NCI-H2029 (cell line): ENCODE results near the gene RHOT2.
"Not testable (repeated sequence)": the region's sequence is repeated elsewhere in the genome, so short reads cannot be mapped to it uniquely, and the experiment has no call there.

Experiments used
- DNase-seq: peaks from one replicate; lab custom pipeline; 2025; lab: John Stamatoyannopoulos, UW

The RHOT2 gene

GRCh38 chr16:700684-701584 lies 33.0 kb downstream of the RHOT2 start:
- no peak for DNase-seq

DNA sequence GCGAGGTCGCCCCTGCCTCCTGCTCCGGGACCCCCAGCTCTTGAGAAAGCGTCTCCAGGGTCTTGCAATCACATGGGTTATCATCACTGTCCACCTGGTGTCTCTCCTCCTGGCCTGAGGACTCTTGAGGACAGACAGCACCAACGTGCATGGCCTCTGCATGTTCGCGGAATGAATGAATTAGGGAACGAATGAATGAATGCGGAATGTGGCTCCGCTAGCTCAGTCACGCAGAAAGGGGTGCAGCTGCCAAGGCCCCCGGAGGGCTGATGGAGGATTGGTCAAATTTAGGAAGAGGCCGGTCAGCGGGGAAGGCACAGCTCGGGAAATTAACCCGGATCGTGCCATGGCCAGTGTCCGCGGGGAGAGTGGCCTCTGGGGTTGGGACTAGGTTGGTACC lies 34.4 kb downstream of the RHOT2 start:
- DNase-seq = no peak

- no peak for DNase-seq
Measured at GRCh38 chr16:703406-703805, 35.5 kb downstream of the RHOT2 start.

- DNase-seq = no peak
Measured at GRCh38 chr16:704047-704446, 36.1 kb downstream of the RHOT2 start.

DNA sequence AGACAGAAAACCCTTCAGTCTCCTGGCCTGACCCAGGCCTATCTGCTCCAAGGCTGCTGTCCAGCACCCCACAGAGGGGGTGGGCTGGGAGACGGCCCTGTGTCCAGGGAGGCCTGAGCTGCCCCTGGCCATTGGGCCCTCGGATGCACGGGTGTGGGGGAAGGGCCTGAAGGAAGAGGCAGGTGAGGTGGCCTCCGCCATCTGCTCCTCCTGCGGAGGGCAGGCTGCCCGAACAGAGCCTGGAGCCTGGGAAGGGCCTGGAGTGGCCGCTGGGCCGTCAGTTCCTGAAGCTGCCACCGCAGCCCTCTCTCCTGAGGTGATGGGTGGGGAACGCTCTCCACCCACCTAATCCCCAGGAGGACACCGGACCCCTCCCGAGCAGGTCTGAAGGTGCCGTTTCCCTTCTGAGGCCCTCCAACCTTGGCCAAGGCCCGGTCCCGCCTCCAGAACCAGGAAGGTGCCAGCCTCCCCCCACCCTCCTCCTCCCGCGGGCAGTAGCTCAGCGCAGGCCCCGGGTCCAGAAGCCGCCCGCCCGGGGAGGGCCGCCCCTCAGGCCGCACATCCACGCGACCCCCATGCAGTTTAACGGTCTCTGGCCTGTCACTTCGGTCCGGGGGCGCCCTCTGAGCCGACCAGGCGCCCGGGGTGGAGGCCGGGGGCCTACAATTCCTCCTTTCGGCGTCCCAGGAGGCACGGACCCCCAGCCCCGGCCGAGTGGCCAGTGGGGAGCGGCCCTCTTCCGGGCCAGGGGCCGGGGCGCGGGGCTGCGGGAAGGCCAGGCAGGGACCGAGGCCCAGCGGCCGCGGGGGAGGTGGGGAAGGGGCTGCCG lies 36.8 kb downstream of the RHOT2 start:
- no peak for DNase-seq

GRCh38 chr16:705431-706188 lies 37.7 kb downstream of the RHOT2 start, which contains the start of gene FBXL16:
TSS of gene FBXL16 (minus strand) at chr16:705801. CDS start at chr16:697405, 8,396 bp downstream.
- no peak for DNase-seq

GRCh38 chr16:706189-707061 lies 38.5 kb downstream of the RHOT2 start:
- no peak for DNase-seq

- no peak for DNase-seq
Measured at GRCh38 chr16:707062-707538, 39.2 kb downstream of the RHOT2 start.

GRCh38 chr16:708019-708418 lies 40.1 kb downstream of the RHOT2 start:
- no peak for DNase-seq

GRCh38 chr16:708959-709358 lies 41.0 kb downstream of the RHOT2 start:
- no peak for DNase-seq

DNA sequence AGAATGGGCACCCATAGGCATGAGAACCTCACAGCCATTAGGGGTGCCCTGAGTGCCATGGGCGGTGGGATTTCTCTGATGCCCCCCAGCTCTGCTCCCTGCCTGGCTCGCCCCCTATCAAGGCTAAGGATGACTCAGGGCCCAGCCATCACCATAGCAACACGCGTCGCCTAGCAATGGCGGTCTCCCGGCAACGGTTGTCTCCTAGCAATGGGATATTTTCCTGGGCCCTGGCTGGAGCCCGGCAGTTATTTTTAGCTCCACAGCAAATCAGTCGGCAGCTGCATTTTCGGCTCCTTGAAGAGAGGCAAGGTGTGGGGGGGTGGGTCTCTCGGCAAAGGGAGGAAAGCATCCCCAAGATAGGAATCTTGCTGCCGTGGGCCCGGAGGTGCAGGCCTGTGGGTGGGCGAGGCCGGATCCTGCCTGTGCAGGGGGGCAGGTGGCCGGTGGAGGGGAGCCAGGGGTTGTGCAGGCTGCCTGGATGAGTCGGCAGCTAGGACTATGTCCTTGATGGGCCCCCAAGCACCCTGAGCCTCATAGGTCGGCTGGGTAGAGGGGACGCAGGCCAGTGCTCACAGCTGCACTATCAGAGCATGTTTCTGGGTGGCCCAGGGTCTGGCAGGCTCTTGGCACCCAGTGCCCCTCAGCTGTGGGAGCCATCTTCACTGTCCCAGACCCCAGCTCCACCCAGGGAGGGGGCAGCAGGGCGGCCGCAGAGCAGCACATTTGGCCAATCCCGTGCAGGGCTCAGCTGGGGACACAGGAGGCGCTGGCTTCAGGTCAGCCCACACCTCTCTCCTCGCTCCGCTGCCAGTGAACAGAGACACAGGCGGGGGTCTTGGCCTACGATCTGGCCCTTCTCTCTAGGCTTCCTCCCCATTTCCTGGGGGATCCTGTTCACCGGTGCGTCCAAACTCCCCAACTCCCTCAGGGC lies 41.9 kb downstream of the RHOT2 start:
- peak; percentile 51 for DNase-seq

DNA sequence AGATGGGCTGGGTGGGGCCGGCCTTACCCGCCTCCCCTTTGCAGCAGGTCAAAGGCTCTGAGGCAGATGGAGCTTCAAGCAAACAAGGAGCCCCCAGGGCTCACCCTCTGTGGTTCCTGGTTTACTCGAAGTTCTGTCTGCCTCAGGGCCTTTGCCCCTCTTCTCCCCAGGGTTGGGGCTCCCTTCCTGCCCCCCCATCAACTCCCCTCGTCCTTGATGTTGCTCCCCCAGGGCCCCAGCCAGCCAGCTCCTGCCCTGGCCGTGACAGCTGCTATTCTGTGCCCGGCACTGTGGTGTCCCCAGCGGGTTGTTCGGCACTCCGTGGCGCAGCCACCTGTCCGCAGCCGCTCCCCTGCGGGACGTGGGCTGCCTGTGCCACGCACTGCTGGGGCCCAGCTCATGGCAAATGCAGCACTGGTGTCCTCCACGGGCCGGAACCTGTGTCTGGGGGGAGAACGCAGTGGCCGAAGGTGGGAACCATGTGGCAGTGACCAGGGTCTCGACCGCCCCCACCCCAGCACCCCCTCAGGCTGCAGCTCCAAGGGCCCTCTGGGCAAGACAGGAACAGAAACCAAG lies 42.7 kb downstream of the RHOT2 start:
- no peak for DNase-seq

DNA sequence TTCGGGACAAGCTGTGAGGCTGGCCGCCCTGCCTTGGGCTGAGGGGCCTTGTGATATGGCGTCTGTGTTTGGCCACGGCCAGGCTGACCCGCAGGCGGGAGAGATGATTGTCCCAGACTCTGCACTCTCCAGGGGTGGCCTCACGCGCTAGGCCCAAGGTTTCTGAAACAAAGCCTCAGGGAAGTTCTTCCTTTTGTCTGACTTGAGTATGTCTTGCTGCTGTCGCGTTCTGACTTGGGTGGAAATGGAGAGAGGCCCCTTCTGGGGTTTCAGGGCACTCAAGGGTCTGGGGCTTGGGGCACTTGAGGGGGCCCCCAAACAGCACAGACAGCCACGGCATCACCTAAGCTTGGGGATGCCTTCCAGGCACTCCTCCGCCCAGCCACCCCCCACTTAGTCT lies 43.2 kb downstream of the RHOT2 start:
- no peak for DNase-seq

DNA sequence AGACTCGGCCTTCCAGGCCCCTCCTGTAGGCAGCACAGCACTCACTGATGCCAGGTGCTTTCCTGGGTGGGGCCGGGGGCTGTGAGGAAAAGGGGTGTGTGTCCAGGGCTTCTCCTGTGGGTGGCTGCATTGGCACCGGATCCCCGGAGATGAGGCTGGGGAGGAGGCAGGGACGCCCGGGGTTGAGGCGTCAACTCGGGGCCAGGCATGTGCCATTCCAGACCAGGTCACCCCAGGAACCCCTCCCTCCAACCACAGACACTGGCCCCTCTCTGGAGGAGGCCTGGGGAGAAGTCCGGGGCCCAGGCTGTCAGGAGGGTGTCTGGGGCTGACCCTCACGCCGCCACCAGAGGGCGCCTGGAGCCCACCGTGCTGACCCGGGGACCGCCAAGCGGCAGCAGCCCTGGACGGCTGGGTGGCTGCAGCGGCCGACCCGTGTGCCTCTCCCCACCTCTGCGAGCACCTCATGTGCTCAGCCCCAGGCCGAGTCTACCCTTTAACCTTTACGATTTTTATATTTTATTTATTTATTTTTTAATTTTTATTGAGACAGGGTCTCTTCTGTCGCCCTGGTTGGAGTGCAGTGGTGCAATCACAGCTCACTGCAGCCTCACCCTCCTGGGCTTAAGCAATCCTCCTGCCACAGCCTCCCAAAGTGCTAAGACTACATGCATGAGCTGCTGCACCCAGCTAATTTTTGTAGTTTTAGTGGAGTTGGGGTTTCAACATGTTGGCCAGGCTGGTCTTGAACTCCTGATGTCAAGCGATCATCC lies 43.8 kb downstream of the RHOT2 start:
- peak; percentile 44 for DNase-seq

DNA sequence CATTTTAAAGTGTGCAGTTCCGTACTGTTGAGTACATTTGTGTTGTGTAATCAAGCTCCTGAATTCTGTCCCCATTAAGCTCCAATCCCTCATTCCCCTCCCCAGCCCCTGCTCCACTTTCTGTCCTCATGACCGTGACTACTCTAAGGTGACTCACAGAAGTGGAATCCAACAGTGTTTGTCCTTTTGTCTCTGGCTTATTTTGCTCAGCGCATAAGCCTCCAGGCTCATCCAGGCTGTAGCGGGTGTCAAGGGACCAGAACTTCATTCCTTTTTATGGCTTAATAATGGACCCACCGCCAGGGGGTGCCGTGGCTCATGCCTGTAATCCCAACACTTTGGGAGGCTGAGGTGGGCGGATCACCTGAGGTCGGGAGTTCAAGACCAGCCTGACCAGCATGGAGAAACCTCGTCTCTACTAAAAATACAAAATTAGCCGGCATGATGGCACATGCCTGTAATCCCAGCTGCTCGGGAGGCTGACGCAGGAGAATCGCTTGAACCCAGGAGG lies 44.9 kb downstream of the RHOT2 start:
- not testable (repeated sequence) for DNase-seq

GRCh38 chr16:714079-714478 lies 46.1 kb downstream of the RHOT2 start:
- no peak for DNase-seq

DNA sequence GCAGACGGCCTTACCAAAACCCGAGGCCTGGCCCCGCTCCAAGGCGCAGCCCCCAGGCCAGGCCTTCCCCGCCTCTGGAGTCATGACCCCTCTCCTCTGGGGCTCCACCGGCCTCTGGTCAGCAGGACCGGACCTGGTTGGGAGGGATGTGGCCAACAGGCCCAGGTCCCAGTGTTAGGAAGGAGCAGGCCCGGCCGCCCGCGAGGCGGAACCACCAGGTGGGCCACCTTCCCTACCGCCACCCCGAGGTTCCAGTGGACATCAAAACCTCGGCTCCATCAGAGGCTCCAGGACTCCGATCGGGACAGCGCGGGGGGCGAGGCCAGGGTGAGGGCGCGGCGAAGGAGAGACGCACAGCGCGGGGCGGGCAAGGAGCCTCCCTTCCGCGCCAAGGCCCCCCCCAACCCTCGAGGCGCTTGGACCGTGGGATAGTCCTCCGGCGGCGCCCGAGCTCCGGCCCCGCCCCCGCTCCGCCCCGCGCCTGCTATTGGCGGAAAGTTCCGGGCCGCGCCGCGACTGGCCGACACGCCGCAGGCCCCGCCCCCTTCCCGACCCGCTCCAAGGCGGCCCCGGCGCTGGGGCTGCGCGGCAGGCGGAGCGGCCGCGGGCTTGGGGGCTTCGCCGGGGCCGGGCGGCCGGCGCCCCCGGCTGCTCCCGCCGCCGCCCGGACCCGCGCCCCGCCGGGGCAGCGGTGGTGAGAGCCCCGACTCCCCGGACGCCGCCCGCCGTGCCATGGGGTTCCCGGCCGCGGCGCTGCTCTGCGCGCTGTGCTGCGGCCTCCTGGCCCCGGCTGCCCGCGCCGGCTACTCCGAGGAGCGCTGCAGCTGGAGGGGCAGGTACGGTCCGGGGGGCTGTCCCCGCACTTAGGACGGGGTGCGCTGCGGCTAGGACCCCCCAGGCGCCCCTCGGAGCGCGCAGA lies 46.9 kb downstream of the RHOT2 start, which contains the start of gene METRN:
METRN (plus strand) TSS at position 561 of the 919 bp plus-strand sequence; CDS start at position 733, 172 bp downstream.
- peak; percentile 68 for DNase-seq
